Dermis microvascular lymphatic vessel endothelial cell (primary cell): ENCODE results near the gene KMT5C. TPM values are rescaled to one million over a fixed set of nuclear protein-coding genes. Genes with fewer than 3 reads are reported as not detected.

Source experiments
- DNase-seq, 2 donors: peaks; one replicate each; pipeline versions ENCODE4 v3.0.0 to v3.0.0-alpha.2; 2010; ENCODE audit warnings: low read depth in 2 of 2
- total RNA-seq: library from RNA; depleted of rRNA; stranded (reverse); fragments of >200 nt; gene quantifications from 2 replicates; pipeline ENCODE4 v1.2.1, GENCODE V29; 2014

Gene KMT5C
- total RNA-seq, 1 donor from 2014 or later = 3.2 TPM

- no peak for DNase-seq
These were observed 27.1 kb downstream of the KMT5C start for GRCh38 chr19:55366790-55367189.

- no peak for DNase-seq
These were observed 28.4 kb downstream of the KMT5C start for GRCh38 chr19:55368106-55368505.

DNA sequence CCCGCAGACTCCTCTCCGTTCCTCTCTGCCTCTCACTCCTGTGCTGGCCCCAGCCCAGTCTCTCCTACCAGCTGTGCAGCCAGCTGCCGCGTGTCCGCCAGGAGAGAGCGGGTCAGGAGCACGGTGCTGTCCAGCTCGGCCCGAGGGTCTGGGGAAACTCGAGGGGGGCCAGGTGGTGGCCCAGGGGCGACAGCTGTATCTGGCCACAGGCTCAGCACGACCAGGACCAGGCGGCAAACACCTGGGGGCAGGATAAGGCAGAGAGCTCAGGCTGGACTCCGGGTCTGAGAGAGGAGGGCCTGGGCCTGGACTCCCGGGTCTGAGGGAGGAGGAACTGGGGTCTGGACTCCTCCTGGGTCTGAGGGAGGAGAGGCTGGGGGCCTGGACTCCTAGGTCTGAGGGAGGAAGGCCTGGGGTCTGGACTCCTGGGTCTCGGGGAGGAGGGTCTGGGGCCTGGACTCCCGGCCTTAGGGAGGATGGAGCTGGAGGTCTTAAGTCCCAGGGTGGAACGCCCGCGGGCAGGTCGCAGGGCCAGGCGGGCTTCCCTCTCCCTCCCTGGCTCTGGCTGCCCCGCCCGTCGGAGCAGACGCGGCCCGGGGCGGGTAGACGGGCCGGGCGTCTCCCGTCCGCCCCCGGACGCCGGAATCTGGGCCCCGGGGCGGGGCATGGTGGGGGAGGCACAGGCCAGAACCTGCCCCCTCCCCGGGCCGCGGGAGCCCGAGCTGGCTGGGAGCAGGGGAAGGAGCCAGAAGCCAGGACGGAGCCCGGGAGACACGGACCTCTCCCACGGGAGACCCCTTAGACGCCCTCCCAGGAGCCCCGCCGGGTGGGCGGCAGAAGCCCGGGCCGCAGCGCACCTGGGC, 29.3 kb downstream of the KMT5C start:
- DNase-seq = no peak

- no peak for DNase-seq
These were observed 30.1 kb downstream of the KMT5C start for GRCh38 chr19:55369653-55370304.

GRCh38 chr19:55370305-55370988, 30.8 kb downstream of the KMT5C start, which contains the start of gene IL11:
Gene IL11 (minus strand): TSS chr19:55370463. CDS start chr19:55370310, 153 bp downstream.
- DNase-seq = no peak

- DNase-seq = no peak
These were observed 32.8 kb downstream of the KMT5C start for GRCh38 chr19:55372316-55373081.

GRCh38 chr19:55373306-55373992, 33.8 kb downstream of the KMT5C start:
- DNase-seq = no peak

- DNase-seq = no peak
These were observed 34.5 kb downstream of the KMT5C start for GRCh38 chr19:55373993-55374757.

DNA sequence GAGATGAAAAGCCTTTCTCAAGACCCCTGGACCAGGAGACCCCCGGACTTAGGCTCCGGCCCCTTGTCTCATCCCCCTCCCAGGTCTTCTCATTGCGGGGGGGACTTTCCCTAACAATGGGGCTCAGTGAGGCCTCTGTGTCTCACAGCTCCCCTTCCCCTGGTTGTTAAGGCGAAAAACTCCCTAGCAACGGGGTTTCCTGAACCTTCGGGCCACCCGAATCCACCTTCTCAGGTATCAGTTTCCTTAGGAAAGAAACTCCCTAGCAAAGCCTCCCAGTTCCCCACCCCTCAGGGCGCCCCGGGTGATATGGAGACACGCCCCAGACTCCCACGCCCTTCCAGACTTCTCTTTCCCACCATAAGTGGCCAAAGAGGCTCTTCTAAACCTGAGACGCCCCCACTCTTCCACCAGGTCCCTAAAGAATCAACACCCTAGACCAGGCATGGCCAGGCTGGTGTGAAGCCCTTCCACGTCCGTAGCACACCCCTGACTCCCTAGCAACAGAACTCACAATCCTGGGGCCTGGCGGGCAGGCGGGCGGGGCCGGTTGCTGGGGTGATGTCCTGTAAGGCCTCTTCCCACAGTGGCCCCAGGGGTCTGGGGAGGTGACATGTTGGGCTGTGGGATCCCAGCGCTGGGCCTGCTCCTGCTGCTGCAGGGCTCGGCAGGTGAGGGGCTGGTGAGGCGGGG, 36.7 kb downstream of the KMT5C start, which contains the start of gene TMEM190:
TSS of gene TMEM190 (plus strand) at position 586 of the 693 bp plus-strand sequence. CDS start at position 614, 28 bp downstream.
- no peak for DNase-seq

- no peak for DNase-seq
These were observed 37.9 kb downstream of the KMT5C start for GRCh38 chr19:55377356-55378131.

GRCh38 chr19:55379174-55379573, 39.5 kb downstream of the KMT5C start:
- DNase-seq = no peak

GRCh38 chr19:55382013-55382412, 42.3 kb downstream of the KMT5C start:
- no peak for DNase-seq

GRCh38 chr19:55382522-55383054, 42.9 kb downstream of the KMT5C start:
- DNase-seq = no peak

GRCh38 chr19:55383279-55384130, 43.8 kb downstream of the KMT5C start:
- DNase-seq = peak; percentile 56 to 77

DNA sequence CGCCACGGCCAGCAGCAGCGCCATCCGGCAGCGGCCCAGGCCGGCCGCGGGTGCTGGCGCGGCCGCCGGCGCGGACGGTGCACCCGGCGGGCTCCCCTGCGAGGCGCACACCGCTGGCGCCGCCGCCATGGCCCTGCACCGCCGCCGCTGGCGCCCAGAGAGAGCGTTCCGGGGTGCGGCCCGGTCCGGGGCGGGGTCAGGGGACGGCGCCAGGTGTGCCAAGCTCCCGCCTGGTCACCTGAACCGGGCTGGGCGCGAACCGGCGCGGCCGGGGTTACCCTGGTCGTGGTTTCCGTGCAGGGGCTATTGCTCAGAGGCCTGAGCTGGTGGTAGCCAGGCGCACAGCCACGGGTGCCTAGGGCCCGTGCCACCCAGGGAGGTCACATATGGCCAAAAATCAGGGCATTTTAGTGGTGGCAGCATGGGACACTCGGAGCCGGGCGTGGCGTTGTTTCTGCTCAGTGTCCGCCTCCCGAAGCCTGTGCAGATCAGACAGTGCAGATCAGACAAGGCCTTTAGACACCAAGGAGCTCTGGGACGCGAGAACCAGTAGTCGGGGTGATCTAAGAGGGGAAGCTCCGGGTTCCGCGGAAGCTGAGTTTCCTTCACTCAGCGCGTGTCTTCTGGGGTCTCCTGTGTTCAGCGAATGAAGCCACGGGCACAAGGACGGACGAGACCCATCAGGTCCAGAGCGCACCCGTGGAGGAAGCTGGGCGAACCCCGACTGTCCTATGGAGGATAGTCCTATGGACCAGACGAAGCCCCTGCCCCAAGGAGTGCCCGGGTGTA, 44.6 kb downstream of the KMT5C start, which contains the start of gene TMEM238:
TSS of gene TMEM238 (minus strand) at position 162 of the 789 bp plus-strand sequence. CDS start at position 129, 33 bp downstream.
- DNase-seq = no peak
